GM18873 (cell line): ENCODE data around the gene STK11IP.
"Not testable (repeated sequence)": the region's sequence is repeated elsewhere in the genome, so short reads cannot be mapped to it uniquely, and the experiment has no call there.

Source experiments
- ATAC-seq: cut with Tn5 transposase; IDR thresholded peaks from one replicate; pipeline ENCODE4 v1.9.1; 2021; ENCODE audit warnings: mild to moderate bottlenecking, moderate library complexity, moderate number of reproducible peaks; ENCODE audit not compliant: unreplicated experiment, low FRiP score

The STK11IP gene

GRCh38 chr2:219643084-219643473, 45.4 kb downstream of the STK11IP start:
- ATAC-seq: no peak

GRCh38 chr2:219643788-219644398, 46.2 kb downstream of the STK11IP start:
- no peak for ATAC-seq

GRCh38 chr2:219644801-219645480, 47.3 kb downstream of the STK11IP start:
- no peak for ATAC-seq

GRCh38 chr2:219645631-219646527, 48.2 kb downstream of the STK11IP start:
- no peak for ATAC-seq

GRCh38 chr2:219648176-219648575, 50.5 kb downstream of the STK11IP start:
- ATAC-seq: no peak

GRCh38 chr2:219648963-219649362, 51.3 kb downstream of the STK11IP start:
- no peak for ATAC-seq

GRCh38 chr2:219650426-219651248, 53.0 kb downstream of the STK11IP start:
- ATAC-seq: no peak

- not testable (repeated sequence) for ATAC-seq
Observed at GRCh38 chr2:219651656-219652055, 54.0 kb downstream of the STK11IP start.

- ATAC-seq: no peak
Observed at GRCh38 chr2:219656526-219656925, 58.9 kb downstream of the STK11IP start.

- ATAC-seq: no peak
Observed at GRCh38 chr2:219658196-219658846, 60.7 kb downstream of the STK11IP start.

- no peak for ATAC-seq
Observed at GRCh38 chr2:219658874-219659273, 61.2 kb downstream of the STK11IP start.

- peak; percentile 94 for ATAC-seq
Observed at GRCh38 chr2:219661197-219661954, 63.7 kb downstream of the STK11IP start.

- no peak for ATAC-seq
Observed at GRCh38 chr2:219661955-219662395, 64.3 kb downstream of the STK11IP start.

GRCh38 chr2:219662566-219662965, 64.9 kb downstream of the STK11IP start:
- no peak for ATAC-seq

GRCh38 chr2:219663116-219663762, 65.6 kb downstream of the STK11IP start:
- no peak for ATAC-seq

GRCh38 chr2:219664041-219664440, 66.4 kb downstream of the STK11IP start:
- ATAC-seq: no peak

- ATAC-seq: no peak
Observed at GRCh38 chr2:219664944-219665343, 67.3 kb downstream of the STK11IP start.

- ATAC-seq: no peak
Observed at GRCh38 chr2:219665926-219666325, 68.3 kb downstream of the STK11IP start.
